Astrocyte of the cerebellum (primary cell): ENCODE measurements around the gene USP8.

ENCODE experiments used
- DNase-seq: peaks from one replicate; pipeline ENCODE4 v3.0.0-alpha.2; 2011; ENCODE audit warnings: low read depth
- H3K4me3 ChIP-seq: 2 replicates; pipeline ENCODE4 v1.5.1; 2011; ENCODE audit warnings: mild to moderate bottlenecking, low read depth, low read length, moderate library complexity
- CTCF ChIP-seq: IDR thresholded peaks from 2 replicates; pipeline ENCODE4 v1.5.1; 2012; ENCODE audit warnings: low read length, low read depth, moderate library complexity, mild to moderate bottlenecking; ENCODE audit errors: missing control alignments
- in situ Hi-C: cut with HindIII; loops from 2 replicates; pipeline ENCODE4 v1.10.0; 2017; ENCODE audit warnings: low sequenced_read_pairs

USP8 gene

DNA sequence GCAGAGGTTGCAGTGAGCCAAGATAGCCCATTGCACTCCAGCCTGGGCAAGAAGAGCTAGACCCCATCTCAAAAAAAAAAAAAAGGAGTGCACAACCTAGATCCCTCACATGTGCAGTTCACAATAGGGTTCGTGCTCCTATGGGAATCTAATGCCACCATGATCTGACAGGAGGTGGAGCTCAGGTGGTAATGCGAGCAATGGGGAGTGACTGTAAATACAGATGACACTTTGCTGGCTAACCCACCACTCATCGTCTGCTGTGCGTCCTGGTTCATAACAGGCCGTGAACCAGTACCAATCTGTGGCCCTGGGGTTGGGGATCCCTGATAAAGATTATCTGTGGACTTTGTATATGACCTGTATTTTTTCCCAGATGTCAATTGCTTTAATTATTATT, 16.7 kb downstream of the USP8 start:
- H3K4me3 ChIP-seq, result no peak overlapping the region
- no peak for TF ChIP-seq CTCF
- no peak for DNase-seq
- in situ Hi-C loops, result no loop called here

GRCh38 chr15:50452927-50453326, 28.7 kb downstream of the USP8 start:
- no peak for DNase-seq
- H3K4me3 ChIP-seq, result no peak overlapping the region
- in situ Hi-C loops, result no loop called here
- TF ChIP-seq CTCF, result no peak

GRCh38 chr15:50458348-50459112, 34.3 kb downstream of the USP8 start:
- no peak overlapping the region for H3K4me3 ChIP-seq
- TF ChIP-seq CTCF, result no peak
- in situ Hi-C loops, result no loop called here

GRCh38 chr15:50463423-50464358, 39.5 kb downstream of the USP8 start:
- in situ Hi-C loops, result no loop called here

More at GRCh38 chr15:50458348-50459112, 34.3 kb downstream of the USP8 start:
- no peak for DNase-seq

DNA sequence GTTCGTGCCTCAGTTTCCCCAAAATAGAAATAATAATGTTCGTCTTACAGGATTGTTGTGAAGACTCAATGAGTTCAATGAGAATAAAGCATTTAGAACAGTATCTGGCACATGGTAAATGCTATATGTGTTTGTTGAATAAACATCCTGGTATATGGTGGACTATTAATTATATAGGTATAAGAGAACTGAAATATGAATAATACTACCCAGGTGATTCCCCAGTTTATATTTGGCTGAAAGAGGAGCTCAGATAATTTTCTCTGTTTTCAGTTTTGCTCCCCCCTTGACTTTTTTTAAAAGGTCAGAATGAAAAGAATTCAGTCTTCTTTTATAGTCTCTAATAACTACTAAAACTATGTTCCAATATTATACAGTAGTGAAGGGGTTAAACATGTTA, 46.9 kb downstream of the USP8 start:
- in situ Hi-C loops, result no loop called here

More at GRCh38 chr15:50463423-50464358, 39.5 kb downstream of the USP8 start:
- H3K4me3 ChIP-seq, result no peak overlapping the region
- DNase-seq, result peak; percentile 4
- no peak for TF ChIP-seq CTCF

More for the DNA sequence above, 46.9 kb downstream of the USP8 start:
- no peak for DNase-seq
- no peak for TF ChIP-seq CTCF
- H3K4me3 ChIP-seq, result no peak overlapping the region
